Esophagus squamous epithelium (tissue), 5 donors: ENCODE measurements around the gene ARPIN. TPM values are rescaled to one million over a fixed set of nuclear protein-coding genes. Genes with fewer than 3 reads are reported as not detected.
"Not testable (repeated sequence)": the region's sequence is repeated elsewhere in the genome, so short reads cannot be mapped to it uniquely, and the experiment has no call there.

Experiments used
- DNase-seq: peaks from one replicate; lab custom pipeline; 2025; lab: John Stamatoyannopoulos, UW
- H3K27ac ChIP-seq, 4 donors: fragments of 200-600 bp; sonication (generic); one replicate each; pipeline ENCODE4 v1.5.1; 2016 to 2019; ENCODE audit warnings: mild to moderate bottlenecking in 1 of 4
- H3K27me3 ChIP-seq, 4 donors: fragments of 200-600 bp; sonication (generic); 1 replicate in 3 of 4; 2 replicates in 1 of 4; pipeline versions ENCODE4 v1.5.1 to v1.6.0; 2017 to 2021; ENCODE audit warnings: antibody characterized with exemption in 1 of 4
- H3K36me3 ChIP-seq, 3 donors: fragments of 200-600 bp; sonication (generic); one replicate each; pipeline ENCODE4 v1.5.1; 2016 to 2019
- H3K4me1 ChIP-seq, 3 donors: fragments of 200-600 bp; sonication (generic); one replicate each; pipeline ENCODE4 v1.5.1; 2017 to 2019
- H3K4me3 ChIP-seq, 4 donors: fragments of 200-600 bp; sonication (generic); 1 replicate in 3 of 4; 2 replicates in 1 of 4; pipeline ENCODE4 v1.5.1; 2016 to 2019; ENCODE audit warnings: mild to moderate bottlenecking in 2 of 4, moderate library complexity in 1 of 4
- H3K9me3 ChIP-seq, 3 donors: fragments of 200-600 bp; sonication (generic); one replicate each; pipeline ENCODE4 v1.5.1; 2016 to 2019
- CTCF ChIP-seq, 6 experiments: fragments of 450-650 bp in 4 of 6; fragments of 200-600 bp in 2 of 6; sonication (generic) in 2 of 6; IDR thresholded peaks; one replicate each; pipeline ENCODE4 v1.5.1; 2016 to 2019; ENCODE audit warnings: antibody characterized with exemption in 6 of 6, mild to moderate bottlenecking in 4 of 6, moderate library complexity in 4 of 6
- POLR2A ChIP-seq, 4 donors: fragments of 450-650 bp; IDR thresholded peaks; one replicate each; pipeline ENCODE4 v1.6.1; 2017; ENCODE audit warnings: antibody characterized with exemption in 4 of 4, mild to moderate bottlenecking in 4 of 4, moderate library complexity in 3 of 4
- WGBS, 2 donors: methylation state at CpG; one replicate each; pipeline ENCODE4 v1.1.5; 2018; 5-methylcytosine and 5-hydroxymethylcytosine counted together
- intact Hi-C: fragments of 100-400 bp; cut with DNase I; formaldehyde crosslinking; loops from one replicate; pipeline ENCODE4 v1.15.0; 2022
- total RNA-seq, 4 donors: library from RNA; depleted of rRNA; stranded (reverse); fragments of >200 nt; gene quantifications; one replicate each; pipeline ENCODE4 v1.1.0, GENCODE V29; 2016
- donor health status: DM: yes; HTN: yes; CAD: no.

ARPIN gene
- total RNA-seq, 4 donors from 2014 or later = 11.0 to 17.9 (median 14.2) TPM

DNA sequence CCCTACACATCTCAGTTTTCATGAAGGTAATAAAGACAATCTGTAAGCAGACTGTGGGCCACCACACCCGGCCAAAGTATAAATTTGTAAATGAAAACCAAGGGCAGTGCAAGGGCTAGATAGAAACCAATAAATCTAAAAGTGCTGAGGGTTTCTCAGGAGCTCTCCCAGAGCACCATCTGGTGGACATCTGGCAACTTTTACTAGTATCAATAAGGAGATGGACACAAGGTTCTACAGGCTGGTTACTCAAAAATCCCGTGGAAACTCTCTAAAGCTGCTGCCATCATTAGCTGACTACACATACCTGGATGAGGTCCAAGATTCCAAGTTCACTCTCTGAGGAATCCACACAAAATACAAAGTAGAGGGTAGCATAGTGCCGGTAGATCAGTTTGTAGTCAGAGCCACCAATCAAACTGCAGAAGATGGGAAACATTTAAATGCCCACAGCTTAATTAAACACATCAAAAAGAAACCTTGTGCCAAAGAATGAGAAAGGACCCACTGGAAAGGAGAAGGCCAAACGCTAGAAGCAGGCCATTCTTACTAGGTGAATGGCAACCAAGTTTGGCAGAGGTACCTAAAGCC lies 24.4 kb downstream of the ARPIN start:
- Histone ChIP-seq H3K9me3 (no peaks in the 10 kb centered on the region), H3K27ac (no peak overlapping the region), H3K27me3 (no peaks in the 10 kb centered on the region), H3K4me1 (peaks cover 0 to 25% (median 9%) of the 10 kb centered on the region in 3 donors), H3K4me3 (no peak overlapping the region), H3K36me3 (peaks cover 0 to 58% (median 16%) of the 10 kb centered on the region in 3 donors)
- 57 to 62% methylated on average over 4 of the region's 4 CpGs for WGBS, 2 donors
- peak in 3 of 6 experiments; percentile 26 to 45 (median 30) for TF ChIP-seq CTCF (IDR thresholded peaks at IDR 0.05)
- TF ChIP-seq POLR2A (IDR thresholded peaks at IDR 0.05) = no peak
- no peak for DNase-seq
- intact Hi-C loops = no loop called here

DNA sequence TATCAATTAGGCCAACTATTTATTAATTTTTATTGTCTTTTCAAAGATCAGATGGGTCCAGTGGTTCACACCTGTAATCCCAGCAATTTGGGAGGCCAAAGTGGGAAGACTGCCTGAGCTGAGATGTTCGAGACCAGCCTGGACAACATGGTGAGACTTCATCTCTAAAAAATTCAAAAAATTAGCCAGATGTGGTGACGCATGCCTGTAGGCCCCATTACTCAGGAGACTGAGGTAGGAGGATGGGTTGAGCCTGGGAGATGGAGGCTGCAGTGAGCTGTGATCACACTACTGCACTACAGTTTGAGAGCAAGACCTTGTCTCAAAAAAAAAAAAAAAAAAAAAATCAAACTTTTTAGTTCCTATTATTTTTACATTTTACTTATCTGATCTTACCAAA lies 27.1 kb downstream of the ARPIN start:
- H3K36me3 ChIP-seq = peaks cover 0 to 85% (median 16%) of the 10 kb centered on the region in 3 donors
- H3K27me3 ChIP-seq = no peaks in the 10 kb centered on the region
- no peaks in the 10 kb centered on the region for H3K9me3 ChIP-seq
- WGBS, 2 donors = 80 to 100% methylated on average over 2 of the region's 2 CpGs
- intact Hi-C loops = no loop called here
- TF ChIP-seq CTCF (IDR thresholded peaks at IDR 0.05) (no peak), POLR2A (IDR thresholded peaks at IDR 0.05) (no peak)
- no peak overlapping the region for H3K27ac ChIP-seq
- no peak overlapping the region for H3K4me3 ChIP-seq
- DNase-seq = no peak
- no peaks in the 10 kb centered on the region for H3K4me1 ChIP-seq

GRCh38 chr15:89885179-89885578 lies 27.6 kb downstream of the ARPIN start:
- H3K9me3 ChIP-seq, H3K27me3 ChIP-seq, H3K4me3 ChIP-seq, H3K27ac ChIP-seq, intact Hi-C loops, DNase-seq, H3K4me1 ChIP-seq: not testable (repeated sequence)
- peaks cover 0 to 89% (median 16%) of the 10 kb centered on the region in 3 donors for H3K36me3 ChIP-seq
- WGBS, 2 donors = 61 to 72% methylated on average over 3 of the region's 3 CpGs

- intact Hi-C loops = no loop called here
- TF ChIP-seq POLR2A (IDR thresholded peaks at IDR 0.05) (no peak), CTCF (IDR thresholded peaks at IDR 0.05) (no peak)
These were observed 29.2 kb downstream of the ARPIN start for GRCh38 chr15:89883518-89883917.

GRCh38 chr15:89880727-89881126 lies 32.0 kb downstream of the ARPIN start:
- no peak overlapping the region for H3K27ac ChIP-seq
- H3K4me3 ChIP-seq = no peak overlapping the region
- H3K4me1 ChIP-seq = no peaks in the 10 kb centered on the region
- 42 to 47% methylated on average over 1 of the region's 1 CpG for WGBS, 2 donors
- H3K9me3 ChIP-seq = no peaks in the 10 kb centered on the region
- no peaks in the 10 kb centered on the region for H3K27me3 ChIP-seq
- peaks cover 0 to 98% (median 5%) of the 10 kb centered on the region in 3 donors for H3K36me3 ChIP-seq
- intact Hi-C loops = no loop called here
- TF ChIP-seq POLR2A (IDR thresholded peaks at IDR 0.05) (no peak), CTCF (IDR thresholded peaks at IDR 0.05) (no peak)
- DNase-seq = no peak

More at GRCh38 chr15:89883518-89883917, 29.2 kb downstream of the ARPIN start:
- DNase-seq = no peak
- 75 to 100% methylated on average over 1 of the region's 1 CpG for WGBS, 2 donors
- Histone ChIP-seq H3K4me3 (no peak overlapping the region), H3K27me3 (no peaks in the 10 kb centered on the region), H3K36me3 (peaks cover 0 to 100% (median 11%) of the 10 kb centered on the region in 3 donors), H3K27ac (no peak overlapping the region), H3K9me3 (no peaks in the 10 kb centered on the region), H3K4me1 (no peaks in the 10 kb centered on the region)
